NCI-H2227 treated with DMSO at 0.1 percent for 48 hours (cell line): ENCODE data around the gene TUBB1.
"Not testable (repeated sequence)": the region's sequence is repeated elsewhere in the genome, so short reads cannot be mapped to it uniquely, and the experiment has no call there.

ENCODE experiments used
- DNase-seq: peaks from one replicate; lab custom pipeline; 2025; lab: John Stamatoyannopoulos, UW

Gene TUBB1

DNA sequence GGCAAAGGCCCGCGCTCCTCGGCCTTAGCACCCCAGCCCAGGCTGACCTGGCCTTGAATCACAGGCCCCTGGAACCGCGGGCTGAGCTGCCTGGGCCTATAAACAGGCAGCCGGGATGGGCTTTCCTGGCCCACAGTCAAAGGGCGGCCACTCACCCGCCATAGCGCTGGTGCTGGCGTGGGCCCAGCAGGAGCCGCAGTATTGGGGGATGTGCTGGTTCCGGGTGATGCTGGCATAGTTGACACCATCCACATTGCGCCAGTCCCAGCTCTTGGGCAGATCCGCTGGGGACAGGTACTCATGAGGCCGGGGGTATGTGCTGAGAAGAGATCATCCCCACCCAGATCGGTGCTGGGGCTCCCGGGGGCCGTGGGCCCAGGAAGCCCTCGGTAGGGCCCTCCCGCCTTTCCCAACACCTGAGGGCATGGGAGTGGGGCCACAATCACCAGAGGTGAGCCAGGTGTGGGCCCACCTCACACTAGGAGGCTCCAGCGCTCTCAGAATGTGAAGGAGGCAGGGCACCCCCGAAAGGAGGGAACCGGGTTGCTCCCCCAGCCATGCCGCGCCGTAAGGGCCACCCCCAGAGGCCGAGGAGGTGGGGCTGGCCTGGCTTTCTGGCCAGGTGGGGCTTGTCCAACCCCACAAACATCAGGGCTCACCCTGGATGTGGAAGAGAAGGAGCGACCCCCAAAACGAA, 12.9 kb upstream of the TUBB1 start:
- DNase-seq = no peak

- DNase-seq = no peak
These were observed 12.2 kb upstream of the TUBB1 start, which contains the start of gene CTSZ for GRCh38 chr20:59006864-59007664. TSS of gene CTSZ (minus strand) at chr20:59007254. CDS start at chr20:59007128, 126 bp downstream.

GRCh38 chr20:59007665-59008511, 11.3 kb upstream of the TUBB1 start:
- no peak for DNase-seq

DNA sequence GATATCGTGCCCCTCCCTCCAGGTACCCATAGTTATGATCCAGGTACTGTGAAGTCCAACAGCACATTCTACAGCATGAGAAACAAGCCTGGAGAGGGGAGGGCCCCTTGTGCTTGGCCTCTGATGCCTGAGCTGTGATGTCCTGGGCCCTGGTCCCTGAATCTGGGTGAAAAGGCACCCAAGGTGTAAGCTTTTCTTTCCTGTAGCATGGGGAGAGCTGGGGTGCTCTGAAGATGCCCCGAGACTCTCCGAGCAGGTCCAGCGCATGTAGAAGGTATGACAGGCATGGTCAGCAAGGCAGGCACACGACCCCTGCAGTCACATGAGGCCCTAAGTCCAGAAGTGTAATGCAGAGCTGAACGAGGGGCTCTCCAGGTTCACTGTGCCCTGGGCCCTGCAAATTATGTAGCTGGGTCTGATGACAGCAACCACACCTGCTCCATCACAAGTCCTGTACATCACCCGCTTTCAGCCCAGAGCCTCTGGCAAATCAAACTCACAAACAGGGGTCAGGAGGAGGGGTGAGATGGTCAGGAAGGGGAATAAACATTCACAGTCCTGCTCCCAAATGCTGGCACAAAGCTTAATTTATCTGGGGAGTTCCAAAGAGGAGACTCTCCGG, 10.4 kb upstream of the TUBB1 start:
- no peak for DNase-seq

DNA sequence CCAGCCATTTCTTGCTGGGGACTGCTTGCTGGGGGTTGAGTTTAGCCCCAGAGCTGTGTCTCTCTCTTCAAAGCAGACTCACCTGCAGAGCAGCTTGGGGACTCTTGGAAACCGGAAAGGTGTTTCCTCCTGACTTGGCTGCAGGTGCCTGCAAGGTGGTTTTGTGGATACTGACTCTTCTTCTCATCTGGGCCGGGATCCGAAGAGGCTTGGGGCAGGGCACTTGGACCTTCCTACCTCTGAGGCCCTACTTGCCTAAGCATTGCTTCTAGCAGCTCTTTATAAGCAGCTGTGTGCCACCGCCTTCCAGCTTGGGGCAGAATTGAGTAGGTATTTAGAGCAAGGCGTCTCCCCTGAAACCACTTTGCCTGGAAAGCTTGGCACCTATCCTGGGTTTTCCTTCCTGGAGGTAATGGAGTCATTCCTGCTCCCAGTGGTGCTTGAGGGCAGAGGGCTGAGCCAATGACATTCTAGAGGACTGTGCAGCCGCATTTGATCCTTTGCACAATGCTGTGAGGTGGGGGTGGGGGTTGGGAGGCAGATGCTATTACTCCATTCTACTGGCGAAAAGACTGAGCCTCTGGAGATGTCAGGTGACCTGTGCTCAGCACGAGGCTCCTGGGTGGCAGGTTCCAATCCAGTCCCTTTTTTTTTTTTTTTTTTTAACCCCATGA, 8.8 kb upstream of the TUBB1 start:
- no peak for DNase-seq

- no peak for DNase-seq
These were observed 8.0 kb upstream of the TUBB1 start for GRCh38 chr20:59010995-59011873.

- DNase-seq = not testable (repeated sequence)
These were observed 7.4 kb upstream of the TUBB1 start for GRCh38 chr20:59011874-59012157.

DNA sequence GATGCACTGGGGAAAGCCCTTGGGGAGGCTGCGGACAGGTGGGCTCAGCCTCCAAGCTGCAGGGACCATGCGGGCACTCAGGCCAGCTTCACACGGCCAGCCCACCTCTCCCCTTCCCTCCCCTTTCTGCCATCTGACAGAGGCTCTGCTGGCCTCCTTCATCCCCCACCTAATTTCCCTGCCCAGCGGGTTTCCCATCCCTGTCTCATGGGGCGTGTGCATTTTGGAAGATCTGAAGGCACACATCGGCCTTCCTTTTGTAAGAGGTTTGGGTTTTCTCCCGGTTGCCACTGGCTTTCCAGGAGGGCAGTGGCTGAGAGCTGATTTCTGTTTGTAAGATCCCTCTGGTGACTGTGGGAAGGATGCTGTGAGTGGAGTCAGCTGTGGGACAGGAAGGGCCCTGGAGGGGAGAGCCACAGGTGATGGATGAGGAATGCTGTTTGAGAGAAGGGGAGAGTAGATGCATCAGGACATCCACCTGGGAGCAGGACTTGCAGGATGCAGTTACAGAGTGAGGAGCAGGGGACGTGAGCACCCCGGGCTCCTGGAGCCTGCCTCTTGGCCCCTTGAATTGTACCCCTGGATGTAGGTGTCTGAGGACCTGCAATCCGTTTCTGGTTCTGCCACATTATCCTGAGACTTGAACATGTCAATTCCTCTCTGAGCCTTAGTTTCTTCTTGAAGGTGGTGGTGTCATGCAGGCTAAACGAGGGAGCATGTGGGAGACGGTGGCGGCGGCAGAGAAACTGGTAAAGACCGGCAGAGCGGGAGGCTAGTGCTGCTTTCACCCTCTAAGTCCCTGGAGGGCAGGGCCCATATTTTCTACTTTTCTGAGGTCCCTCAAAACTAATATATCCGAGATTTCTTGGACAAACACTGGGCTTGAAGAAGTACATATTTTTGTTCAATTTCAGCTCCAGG, 5.9 kb upstream of the TUBB1 start:
- DNase-seq = no peak

DNA sequence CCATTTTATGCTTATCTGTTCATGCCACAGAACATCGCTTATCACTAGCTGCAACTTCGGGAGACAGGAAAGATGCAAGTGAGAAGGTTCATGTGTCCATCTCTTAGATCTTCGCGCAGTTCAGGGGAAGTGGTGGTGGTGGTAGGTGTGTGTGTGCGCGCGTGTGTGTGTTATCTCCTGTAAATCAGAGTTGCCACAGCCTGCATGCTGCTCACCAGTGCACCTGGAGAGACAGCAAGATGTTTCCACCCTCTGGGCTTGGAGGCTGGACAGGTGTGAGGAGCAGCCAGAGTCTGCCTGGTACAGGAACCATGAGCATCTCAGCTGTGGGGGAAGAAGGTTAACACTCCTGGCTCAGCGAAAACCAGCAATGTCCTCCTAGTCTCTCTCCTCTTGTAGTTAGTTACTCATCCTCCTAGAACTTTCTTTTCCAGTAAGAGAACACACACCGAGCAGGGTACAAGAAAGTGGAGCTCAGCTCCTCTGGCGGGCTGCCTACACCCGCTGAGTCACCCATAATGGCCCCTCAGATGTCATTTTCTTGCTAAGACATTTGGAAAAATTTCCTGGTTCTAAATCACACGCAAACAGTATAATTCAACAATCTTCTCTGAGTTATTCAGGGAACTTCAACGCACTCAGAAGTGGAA, 5.1 kb upstream of the TUBB1 start:
- no peak for DNase-seq

DNA sequence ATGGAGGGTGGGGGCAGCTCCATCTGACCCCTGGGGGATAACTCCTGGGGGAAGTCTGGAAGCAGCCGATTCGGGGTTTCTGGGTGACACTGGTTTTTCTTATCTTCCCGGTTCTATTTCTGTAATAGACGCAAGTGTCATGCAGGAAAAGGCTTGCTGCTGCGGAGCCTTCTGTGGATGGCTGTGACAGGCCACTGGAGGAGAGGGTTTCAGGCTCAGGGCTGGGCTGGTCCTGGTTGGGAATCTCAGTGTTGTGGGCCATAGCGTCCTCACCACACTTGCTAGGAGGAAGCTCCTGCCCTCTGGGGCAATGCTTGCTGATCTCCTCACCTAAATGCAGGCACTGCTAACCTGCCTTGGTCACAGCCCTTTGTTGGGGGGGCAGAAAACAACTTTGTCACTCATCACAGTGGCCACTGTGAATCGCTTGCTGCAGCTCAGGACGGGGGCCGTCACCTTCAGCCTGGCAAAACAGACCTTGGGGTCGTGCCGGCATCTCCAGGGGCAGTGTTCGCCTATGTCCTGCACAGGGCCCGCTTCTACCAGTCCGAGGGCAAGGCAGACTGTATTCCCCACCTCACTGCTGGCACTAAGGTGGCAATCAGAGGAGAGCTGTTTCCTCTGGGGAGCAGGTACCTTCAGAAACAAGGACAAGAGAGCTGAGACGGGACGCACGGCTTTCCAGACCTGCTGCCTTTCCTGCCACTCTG, 4.4 kb upstream of the TUBB1 start:
- DNase-seq = no peak

GRCh38 chr20:59015411-59015810, 3.8 kb upstream of the TUBB1 start:
- DNase-seq = no peak

- DNase-seq = no peak
These were observed 3.2 kb upstream of the TUBB1 start for GRCh38 chr20:59015812-59016711.

- DNase-seq = no peak
These were observed 2.3 kb upstream of the TUBB1 start for GRCh38 chr20:59016795-59017492.

DNA sequence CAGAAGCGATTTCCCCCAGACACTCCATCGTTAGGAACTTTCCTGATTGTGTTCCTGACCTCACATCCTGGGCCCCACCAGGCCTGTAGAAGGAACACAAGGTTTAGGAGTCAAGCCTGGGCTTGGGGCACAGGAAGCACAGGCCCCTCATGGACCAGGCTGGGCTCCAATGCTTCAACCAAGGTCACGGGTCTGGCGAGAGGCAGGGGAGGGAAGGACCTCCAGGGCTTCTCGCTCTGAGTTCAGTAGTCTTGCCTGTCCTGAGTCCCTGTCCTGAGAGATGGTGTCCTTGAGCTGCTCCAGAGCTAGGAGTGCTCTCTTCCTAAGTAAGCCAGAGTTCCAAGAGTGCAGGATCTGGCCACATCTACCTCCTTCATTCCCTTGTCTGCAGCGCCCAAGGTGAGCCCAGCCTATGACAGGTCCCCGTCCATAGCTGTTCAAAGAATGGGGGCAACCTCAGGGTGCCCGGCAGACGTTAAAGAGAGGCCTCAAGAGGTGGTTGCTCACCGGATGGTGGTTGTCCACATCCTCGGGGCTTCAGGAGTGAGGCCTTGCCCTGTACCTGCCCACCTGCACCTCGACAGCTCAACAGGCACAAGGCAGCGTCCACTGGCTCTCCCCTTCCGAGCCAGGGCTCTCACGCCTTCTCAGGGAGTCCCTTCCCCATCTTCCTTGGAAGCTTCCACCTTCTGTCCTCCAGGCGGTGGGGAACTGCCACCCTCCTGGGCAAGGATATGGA, 1.6 kb upstream of the TUBB1 start:
- no peak for DNase-seq

GRCh38 chr20:59018817-59019216, 412 bp upstream of the TUBB1 start:
- DNase-seq = no peak

- DNase-seq = no peak
These were observed 1.8 kb downstream of the TUBB1 start for GRCh38 chr20:59020938-59021551.
